GM21619 (cell line): ENCODE data around the gene TF.

Experiments used
- ATAC-seq: cut with Tn5 transposase; IDR thresholded peaks from one replicate; pipeline ENCODE4 v1.9.1; 2021; ENCODE audit not compliant: unreplicated experiment

Gene TF

DNA sequence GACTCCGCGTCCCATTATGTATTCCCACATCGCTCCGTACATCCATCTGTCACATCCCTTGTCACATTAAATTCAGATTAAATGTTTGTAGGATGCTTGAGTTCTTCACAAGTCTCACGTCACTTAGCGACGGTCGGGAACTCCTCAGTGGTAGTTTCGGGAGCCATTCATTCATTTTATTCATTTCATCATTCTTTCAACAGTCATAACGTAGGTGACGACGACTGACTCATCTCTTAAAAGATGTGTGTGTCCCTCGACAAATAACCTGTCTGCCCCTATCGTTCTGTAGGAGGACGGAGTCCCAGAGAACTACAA is 59.1 kb downstream of the TF start:
- ATAC-seq: no peak

DNA sequence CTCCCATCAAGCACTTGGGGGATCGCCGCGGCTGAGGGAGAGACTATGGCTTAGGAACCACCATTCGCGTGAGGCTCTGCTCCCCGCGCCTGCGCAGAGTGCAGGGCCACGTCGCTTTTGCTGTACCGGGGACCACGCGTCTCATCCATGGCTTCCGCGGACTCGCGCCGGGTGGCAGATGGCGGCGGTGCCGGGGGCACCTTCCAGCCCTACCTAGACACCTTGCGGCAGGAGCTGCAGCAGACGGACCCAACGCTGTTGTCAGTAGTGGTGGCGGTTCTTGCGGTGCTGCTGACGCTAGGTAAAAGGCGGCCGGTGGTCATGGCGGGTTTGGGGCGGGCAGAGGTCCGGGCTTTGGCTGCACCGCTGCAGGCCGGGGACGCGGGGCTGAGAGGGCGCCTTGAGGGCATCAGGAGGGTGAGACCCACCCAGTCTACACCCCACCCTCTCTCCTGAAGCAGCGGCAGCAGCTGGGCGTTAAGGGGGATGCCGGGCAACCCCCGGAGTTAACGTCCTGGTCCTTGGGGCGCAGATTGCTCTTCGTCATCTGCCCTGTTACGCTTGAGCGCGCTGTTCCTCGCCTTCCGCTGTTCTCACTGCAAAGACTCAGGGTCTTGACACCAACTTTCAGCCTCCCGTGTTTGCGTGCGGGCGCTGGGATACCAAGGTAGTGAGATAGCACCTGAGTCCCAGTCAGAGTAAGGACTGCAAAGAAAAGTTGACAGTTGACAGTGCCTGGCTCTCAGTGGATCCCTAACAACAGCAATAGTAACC is 59.7 kb downstream of the TF start, which contains the start of gene SRPRB:
Gene SRPRB (plus strand): TSS at position 114 of the 774 bp plus-strand sequence. CDS start 34 bp downstream, at position 148.
- peak; percentile 97 for ATAC-seq

DNA sequence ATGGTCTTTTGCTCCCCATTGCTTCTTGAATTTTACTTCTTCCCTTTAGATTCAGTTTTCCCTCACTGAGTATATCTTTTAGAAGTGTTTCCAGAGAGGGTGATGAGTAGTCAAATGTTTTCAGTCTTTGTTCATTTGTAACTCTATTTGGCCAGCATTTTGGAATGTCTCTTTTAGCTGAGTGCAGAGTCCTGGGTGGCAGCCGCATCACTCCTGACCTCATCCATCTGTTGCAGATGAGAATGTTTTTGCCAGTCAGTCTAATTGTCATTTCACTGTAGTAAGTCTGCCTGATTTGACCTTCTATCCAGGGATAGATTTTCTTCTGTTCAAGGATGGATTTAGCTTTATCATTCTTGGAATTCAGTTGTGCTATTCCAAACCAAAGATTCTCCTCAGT is 66.7 kb downstream of the TF start:
- no peak for ATAC-seq

DNA sequence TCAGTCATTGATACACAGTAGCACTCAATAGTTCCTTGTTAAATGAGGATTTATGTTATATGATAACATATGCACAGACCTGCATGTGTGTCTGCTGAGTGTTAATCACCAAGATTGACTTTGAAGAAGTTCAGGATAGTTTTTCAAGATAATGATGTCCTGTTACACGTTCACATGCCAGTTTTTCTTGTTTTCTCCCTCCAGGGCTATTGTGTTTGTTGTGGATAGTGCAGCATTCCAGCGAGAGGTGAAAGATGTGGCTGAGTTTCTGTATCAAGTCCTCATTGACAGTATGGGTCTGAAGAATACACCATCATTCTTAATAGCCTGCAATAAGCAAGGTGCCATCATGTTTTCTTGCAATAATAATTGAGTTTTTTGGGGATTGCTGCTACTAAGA is 69.2 kb downstream of the TF start:
- no peak for ATAC-seq

DNA sequence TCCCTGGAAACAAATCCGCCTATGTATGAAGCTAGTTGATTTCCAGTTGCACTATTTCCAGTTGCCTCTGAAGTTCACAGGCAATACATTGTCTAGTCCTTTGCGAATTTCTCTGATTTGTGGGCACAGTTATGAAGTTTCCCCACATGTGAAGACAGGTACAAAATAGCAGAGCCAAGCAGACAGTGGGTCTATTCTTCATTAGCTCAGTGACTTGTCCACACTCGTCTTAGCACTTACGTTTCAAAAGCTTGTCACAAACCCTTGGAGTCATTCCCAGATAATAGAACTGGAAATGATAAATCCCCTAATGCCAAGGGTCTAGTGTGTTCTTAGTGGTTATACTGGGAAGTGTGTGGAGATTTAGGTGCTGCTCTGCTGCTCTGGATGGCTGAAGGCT is 73.9 kb downstream of the TF start:
- no peak for ATAC-seq

DNA sequence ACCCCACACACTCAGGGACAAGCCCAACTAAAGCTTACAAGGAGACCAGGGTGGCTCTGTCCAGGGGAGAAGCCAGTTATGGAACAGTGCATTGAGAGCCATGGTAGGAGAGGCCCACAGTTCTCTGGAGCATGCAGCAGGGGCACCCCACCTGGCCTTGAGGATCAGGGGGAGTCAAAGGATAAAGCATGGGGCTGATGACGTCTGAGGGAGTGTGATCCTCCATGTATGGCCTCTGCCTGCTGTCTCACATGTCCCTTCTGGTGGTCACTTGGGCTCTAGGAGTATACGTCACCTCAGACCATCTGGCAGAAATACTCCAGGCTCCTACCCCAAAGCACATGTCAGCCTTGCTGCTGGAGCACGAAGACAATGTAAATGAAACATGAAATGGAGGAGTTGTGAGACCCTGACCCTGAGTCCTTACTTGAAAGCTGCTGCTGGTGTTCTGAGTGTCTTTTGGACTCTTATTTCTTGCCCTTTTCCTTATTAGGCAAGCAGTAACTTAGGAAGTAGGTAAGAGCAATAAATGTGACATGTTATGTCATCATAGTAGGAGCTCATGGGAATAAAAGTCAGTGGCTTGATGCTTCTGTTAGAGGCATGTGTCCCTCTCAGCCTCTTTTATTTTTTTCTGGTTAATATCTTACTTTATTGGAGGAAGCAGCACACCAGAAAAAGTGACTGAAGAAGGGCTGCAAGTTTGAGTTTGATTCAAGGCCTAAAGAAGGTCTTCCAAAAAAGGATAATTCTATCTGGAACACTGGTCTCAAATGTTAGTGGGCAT is 74.9 kb downstream of the TF start:
- ATAC-seq: no peak

DNA sequence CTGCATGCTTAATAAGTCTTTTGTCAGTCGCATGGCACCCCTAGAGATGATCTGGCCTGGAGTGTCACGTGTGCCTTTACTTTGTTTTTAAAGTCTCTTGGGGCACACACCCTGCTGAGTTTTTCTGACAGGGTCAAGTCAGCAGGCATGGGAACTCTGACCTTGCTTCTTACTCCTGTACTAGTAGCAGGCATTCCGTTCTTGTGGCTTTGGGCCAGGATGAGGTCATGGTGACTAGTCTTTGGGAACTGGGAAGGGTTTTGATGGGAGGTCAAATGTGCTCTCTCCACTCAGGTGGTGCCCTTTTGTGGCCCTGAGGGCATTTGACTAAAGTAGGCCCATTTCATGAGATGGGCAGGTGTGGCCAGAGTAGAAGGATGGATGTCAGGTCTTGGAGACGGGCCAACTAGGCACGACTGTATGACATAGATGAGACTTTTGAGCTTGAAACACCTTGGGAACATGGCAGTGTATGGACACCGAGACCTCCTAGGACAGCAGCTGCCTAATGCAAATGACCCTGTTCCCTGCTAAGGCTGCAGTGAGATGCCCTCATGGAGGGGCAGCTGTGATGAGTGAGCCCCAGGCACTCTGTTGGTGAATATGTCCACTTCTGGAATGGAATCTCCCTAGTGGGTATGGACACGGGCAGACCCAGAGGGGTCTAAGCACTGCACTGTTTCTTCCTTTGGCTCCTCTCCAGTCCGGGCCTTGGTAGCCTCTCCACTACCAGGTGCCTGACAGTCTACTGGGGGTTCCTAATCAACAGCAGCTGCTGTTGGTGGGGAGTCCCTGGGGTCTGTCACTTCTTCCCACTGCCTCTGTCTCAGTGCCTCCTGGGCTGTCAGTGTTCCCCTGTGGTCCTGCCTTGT is 75.8 kb downstream of the TF start:
- ATAC-seq: no peak

DNA sequence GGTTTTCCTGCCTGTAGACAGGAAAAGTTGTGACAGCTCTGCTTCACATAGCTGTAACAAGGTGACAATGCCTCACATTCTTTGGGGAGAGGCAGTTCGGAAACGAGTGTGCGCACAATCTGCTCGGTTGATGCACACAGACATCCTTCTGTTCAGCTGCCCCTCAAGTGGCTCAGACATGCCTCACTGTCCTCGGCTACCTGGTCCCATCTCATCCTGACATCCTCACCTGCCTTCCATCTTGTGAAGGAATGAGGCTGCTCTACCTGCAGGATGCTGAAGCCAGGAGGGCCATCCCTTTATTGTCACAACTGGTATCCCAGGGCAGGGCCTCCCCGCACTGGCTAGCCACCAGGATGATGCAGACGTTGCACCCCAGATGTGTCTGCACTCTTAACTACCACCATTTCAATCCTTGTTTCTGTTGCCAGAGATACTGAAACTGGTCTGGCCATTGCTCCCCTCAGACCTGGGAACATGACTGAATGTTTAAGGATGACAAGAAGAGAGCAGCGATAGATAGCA is 78.8 kb downstream of the TF start:
- ATAC-seq: no peak

DNA sequence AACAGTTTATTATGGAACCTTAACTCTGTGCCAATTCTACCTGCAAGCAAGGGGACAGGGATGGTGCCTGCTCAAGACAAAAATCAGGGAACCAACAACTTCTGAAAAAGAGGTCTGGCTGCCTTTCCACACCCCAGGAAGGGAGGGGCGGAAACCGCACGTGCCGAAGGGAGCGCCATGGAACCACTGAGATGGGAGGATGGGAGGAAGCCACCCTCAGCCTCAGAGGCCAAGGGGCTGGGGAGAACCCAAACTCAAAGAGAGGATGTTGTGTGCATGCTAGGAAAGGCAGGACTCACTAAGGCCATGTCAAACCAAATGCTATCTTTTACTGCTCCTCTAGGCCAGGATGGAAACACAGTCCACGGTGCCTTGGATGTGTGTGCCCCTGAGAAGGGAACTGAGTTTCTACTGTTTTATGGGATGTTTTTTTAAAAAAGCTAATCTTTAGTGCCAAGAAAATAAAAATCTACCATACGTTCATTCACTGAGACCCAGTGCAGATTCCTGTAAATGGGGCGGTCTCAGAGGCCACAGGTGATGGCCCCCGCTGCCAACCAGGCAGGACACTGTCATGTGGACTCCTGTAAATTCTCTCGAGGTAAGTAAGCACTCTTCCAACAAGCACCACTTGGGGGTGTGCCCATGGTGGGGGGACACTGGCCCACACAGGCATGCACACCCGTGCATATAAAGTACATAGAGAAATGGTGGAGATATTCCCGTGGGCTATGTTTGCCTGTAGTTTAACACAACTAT is 80.0 kb downstream of the TF start:
- ATAC-seq: no peak

DNA sequence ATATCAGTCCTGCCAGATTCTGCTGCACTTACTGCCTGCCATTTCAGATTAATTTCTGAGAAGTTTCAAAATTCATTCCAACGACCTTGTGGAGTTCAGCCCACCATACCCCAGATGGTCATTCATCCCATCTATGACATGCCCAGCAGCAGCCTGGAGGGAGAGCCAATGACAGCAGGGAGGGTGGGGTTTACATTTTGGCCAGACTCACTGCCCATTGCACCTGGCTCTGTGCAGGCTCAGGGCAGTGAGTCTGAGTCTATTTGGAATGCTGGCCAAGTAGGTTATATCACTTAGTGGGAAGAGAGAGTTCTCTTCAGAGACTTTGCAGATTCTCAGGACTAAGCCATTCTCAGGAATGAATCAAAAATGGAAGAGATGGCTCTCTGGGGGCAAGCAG is 80.9 kb downstream of the TF start:
- no peak for ATAC-seq

DNA sequence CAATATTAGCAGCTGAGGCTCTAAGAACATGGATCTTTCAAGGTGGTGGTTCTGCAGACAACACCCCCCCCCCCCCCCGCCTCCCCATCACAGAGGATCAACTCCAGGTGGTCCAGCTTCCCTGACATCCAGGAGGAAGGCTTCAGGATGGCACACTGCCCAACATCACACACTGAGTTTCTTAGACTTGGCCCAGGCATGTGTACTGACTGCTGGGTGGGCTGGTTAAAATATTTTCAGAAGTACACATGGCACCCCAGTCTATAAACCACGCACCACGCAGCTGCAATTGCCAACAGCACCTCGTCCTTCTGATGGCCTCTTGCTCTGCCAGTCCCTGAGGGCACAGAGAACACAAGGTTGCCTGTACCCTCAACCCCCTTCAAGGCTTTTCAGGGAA is 81.5 kb downstream of the TF start:
- ATAC-seq: no peak

DNA sequence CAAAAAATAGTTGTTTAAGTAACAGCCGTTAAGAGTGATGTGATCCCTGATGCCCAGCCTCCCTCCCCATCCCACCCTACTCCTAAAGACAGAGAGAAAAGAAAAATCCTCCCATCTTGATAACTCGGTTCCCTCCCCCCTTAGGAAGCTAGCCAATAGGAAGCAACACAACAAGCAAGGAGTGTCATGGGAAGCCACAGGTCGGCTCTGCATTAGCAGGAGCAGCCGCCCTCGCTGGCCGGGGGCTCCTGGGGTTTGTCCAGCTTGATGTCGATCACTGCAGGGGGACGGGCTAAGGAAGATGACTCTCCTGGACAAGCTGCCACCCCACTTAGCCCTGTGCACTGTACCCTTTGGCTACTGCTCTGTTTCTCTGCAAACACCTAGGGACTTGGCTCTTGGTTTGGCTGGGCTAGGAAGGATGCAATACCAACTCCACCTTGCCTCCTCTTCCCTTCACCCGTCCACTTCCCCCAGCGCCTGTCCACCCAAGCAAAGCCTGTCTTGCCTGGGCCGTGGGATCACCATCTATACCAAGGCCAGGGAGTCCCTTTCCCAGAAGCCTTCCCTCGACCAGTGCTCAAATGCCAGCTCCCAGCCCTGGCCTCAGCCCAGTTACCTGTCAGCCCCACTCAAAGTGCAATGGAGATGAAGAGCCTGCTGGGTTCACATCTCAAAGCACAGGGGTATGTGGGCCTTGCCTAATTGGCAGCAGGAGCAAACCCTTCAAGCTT is 82.5 kb downstream of the TF start:
- no peak for ATAC-seq

DNA sequence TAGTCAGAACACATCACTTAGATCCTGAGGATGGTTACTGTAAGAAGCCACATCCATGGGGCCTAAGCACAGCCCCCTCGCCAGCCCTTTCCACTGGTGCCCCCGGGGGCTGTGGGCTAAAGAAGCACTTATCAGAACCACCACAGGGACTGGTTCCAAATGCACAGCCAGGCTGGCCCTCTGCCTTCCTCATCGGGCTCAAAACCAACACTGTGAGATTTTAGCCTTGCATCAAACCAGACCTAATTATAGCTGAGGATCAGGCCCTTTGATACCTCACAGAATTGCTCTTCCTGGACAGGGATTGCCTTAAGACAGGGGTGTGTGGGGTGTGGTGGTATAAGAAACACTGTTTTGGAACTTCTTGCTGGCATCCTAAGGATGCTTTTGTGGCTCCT is 83.1 kb downstream of the TF start:
- no peak for ATAC-seq

DNA sequence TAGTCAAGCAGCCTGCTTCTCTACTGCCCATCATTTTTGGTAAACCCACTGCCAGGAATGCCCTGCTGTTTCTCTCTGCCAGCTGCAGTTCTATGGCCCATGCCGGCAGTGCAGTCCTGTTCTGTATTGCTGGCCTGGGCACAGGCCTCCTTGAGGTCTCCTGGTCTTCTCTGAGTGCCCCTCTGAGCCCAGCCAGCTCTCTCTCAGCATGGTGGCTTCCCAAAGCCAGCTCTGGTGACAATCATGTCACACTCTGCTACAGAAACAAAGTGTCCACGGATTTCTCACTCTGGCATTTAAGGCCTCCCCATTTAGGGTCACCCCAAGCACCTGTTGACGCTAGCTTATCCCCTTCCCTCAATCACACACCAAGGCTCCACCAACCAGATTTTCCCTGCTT is 83.9 kb downstream of the TF start:
- no peak for ATAC-seq

DNA sequence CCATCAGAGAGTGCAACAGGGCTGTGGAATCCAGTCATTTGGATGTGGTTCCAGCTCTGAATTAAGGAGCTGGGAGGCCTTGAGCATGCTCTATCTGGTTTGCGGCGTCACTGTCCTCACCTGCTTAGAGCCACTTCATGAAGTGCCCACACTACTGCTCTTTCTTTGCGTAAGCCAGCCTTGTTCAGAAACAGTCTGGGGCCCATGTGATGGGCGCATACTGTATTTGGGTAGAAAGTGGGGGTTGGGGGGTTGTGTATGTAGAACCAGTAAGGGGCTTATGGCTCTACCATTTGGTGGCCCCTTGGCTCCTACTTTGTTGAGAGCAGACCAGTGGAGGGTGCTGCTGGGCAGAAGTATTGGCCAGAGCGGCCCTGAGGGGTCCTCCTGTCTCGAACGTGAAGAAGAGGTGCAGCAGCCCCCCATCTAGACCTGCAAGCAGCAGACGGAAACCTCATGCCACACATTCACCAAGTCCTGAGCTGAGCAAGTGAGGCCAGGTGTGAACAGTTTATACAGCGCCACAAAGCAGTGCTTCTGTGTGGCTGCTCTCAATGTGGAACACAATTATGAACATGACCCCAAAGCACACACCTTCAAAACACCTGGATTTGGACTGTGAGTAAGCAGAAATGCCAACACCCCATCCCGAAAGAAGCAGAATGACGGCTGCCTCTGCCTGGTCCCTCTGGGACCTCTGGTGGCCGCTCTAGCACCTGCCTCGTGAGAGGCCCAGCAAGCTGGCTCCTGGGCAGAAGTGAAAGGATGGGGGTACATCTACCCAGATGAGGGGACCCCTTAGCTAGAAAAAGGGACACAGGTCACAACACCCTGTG is 86.0 kb downstream of the TF start:
- no peak for ATAC-seq

DNA sequence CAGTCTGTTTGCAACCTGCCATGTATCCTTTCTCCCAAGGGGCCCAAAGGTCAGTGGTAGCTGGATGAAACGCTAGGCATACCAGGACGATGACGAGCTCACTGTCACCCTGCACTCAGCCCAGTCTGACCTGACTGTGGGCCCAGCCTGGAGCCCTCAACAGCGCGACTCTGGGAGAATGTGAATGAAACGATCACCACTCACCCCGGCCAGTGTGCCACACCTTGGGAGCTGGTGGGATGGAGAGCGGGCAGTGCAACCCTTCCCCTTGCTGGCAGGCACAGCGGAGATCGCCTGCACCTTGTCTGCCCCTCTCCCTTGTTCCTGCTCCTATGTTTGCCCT is 86.6 kb downstream of the TF start:
- no peak for ATAC-seq

DNA sequence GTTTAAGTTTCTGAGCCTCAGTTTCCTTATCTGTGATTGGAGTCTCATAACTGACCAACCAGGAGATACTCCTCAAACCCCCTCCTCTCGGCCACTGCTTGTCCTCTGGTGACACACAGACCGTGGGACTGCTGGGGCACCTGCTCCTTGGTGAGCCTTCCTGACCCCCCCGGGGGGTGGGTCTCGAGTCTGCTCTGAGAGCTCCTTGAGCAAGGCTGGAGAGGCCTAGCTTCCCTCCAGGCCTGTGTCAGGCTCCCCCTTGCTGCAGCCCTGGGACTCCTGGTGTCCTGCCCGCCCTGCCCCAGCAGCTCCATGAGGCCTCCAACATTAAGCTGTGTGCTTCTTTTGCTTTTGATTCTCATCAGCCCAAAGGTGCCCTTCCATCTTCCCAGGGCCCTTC is 87.1 kb downstream of the TF start:
- no peak for ATAC-seq

DNA sequence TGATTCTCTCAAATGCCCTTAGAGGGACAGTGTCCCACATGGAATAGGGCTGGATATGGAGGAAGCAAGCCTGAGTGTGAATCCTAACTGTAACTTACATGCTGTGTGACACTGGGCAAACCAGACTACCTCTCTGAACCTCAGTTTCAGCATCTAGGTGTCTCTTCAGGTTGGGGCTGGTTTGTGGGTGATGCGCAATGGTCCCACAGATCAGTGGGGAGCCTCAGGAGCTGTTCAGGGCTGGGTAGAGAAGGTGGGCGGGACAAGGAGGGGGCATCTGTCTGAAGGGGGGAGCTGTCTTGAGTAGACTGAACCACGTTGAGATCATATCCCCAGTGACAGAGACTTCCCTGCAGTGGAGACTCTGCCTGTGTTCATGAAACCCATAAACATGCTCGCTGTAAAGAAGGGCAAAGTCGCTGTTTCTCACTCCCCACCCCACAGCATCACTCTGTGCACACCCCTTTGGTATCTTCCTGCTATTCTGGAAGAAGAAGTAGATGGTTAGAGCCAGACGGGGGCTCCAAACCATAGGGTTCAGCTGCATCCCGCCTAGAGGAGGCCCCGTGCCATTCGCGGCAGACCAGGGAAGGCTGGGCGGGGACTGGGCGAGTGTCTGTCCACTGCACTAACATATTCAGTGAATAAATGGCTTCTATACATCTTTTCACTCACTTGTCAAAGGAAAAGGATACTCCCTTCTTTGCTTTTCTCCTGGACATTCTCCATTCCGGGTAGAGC is 87.9 kb downstream of the TF start:
- no peak for ATAC-seq
